ENCODE results near the gene IL12RB2.

The IL12RB2 gene

DNA sequence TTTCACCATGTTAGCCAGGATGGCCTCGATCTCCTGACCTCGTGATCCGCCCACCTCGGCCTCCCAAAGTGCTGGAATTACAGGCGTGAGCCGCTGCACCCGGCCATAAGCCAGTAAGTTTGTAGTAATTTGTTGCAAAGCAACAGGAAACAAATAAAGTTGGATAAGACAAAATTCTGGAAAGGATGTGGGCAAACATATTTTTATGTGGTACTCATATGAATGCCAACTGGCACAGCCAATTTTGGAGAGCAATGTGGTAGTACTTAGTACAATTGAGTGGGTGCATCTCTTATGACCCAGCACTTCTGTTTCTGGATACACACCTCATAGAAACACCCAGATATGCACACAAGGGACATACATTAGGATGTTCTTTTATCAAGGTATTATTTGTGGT is 8.4 kb upstream of the IL12RB2 start:
- Histone ChIP-seq H3K9me3 (ENCODE audit: insufficient read depth, low read length) (no peaks in the 10 kb centered on the region), H3K27me3 (ENCODE audit: low read depth, low read length) (no peaks in the 10 kb centered on the region), H3K4me2 (ENCODE audit: low read length) (no peak overlapping the region), H3K4me1 (ENCODE audit: low read length) (no peaks in the 10 kb centered on the region), H3K79me2 (ENCODE audit: low read length) (no peaks in the 10 kb centered on the region), H2AFZ (ENCODE audit: low read depth, low read length) (no peak overlapping the region), H4K20me1 (ENCODE audit: insufficient read depth, low read length) (no peaks in the 10 kb centered on the region), H3K4me3 (ENCODE audit: low read length) (no peak overlapping the region), H3K36me3 (replicated peaks; ENCODE audit: low read depth, low read length) (no peaks in the 10 kb centered on the region), H3K9ac (ENCODE audit: low read length) (no peak overlapping the region), H3K27ac (ENCODE audit: low read length) (no peak overlapping the region)
- TF ChIP-seq, protein P1, sequence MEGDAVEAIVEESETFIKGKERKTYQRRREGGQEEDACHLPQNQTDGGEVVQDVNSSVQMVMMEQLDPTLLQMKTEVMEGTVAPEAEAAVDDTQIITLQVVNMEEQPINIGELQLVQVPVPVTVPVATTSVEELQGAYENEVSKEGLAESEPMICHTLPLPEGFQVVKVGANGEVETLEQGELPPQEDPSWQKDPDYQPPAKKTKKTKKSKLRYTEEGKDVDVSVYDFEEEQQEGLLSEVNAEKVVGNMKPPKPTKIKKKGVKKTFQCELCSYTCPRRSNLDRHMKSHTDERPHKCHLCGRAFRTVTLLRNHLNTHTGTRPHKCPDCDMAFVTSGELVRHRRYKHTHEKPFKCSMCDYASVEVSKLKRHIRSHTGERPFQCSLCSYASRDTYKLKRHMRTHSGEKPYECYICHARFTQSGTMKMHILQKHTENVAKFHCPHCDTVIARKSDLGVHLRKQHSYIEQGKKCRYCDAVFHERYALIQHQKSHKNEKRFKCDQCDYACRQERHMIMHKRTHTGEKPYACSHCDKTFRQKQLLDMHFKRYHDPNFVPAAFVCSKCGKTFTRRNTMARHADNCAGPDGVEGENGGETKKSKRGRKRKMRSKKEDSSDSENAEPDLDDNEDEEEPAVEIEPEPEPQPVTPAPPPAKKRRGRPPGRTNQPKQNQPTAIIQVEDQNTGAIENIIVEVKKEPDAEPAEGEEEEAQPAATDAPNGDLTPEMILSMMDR (IDR thresholded peaks at IDR 0.05; ENCODE audit: low read depth, low read length): no peak
- no peak for TF ChIP-seq EZH2phosphoT487 (IDR thresholded peaks at IDR 0.05; ENCODE audit: low read depth)

DNA sequence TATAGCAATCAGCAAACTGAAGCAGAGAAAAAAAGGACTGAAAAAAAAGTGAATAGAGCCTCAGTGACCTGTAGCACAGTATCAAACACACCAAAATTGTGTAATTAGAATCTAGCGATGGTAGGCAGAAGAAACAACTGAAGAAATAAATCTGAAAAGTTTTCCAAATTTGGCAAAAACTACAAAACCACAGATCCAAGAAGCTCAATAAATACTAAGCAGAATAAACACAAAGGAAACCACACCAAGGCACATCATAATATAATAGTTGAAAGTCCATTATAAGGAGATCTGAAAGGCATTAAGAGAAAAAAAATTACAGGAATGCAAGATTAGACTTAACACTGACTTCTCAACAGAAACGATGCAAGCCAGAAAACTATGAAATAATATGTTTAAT is 7.1 kb upstream of the IL12RB2 start:
- no peaks in the 10 kb centered on the region for H3K36me3 ChIP-seq (replicated peaks; ENCODE audit: low read depth, low read length)
- no peaks in the 10 kb centered on the region for H4K20me1 ChIP-seq (ENCODE audit: insufficient read depth, low read length)
- H3K4me3 ChIP-seq (ENCODE audit: low read length): no peak overlapping the region
- H3K27ac ChIP-seq (ENCODE audit: low read length): no peak overlapping the region
- no peaks in the 10 kb centered on the region for H3K27me3 ChIP-seq (ENCODE audit: low read depth, low read length)
- no peak overlapping the region for H3K9ac ChIP-seq (ENCODE audit: low read length)
- H3K9me3 ChIP-seq (ENCODE audit: insufficient read depth, low read length): no peaks in the 10 kb centered on the region
- TF ChIP-seq EZH2phosphoT487 (IDR thresholded peaks at IDR 0.05; ENCODE audit: low read depth): no peak
- TF ChIP-seq, protein P1 (IDR thresholded peaks at IDR 0.05; ENCODE audit: low read depth, low read length): no peak
- H3K4me1 ChIP-seq (ENCODE audit: low read length): no peaks in the 10 kb centered on the region
- H3K79me2 ChIP-seq (ENCODE audit: low read length): no peaks in the 10 kb centered on the region
- no peak overlapping the region for H2AFZ ChIP-seq (ENCODE audit: low read depth, low read length)
- H3K4me2 ChIP-seq (ENCODE audit: low read length): no peak overlapping the region

DNA sequence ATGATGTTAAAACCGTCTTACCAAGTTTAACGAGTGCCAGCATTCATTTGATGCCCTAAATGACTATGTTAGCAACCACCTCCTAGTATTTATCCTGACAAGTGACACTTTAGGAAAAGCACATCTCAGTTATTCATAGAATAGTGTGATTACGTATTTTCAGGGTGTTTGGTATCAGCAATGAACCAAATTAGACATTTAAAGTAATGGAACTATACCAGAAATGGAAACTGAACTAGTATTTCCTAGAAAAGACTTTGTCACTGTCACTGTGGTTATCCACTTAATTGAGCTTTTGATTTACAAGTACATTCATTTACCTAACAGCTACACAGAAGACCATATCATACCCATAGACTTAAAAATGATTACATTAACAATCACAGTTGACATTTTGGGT is 3.6 kb upstream of the IL12RB2 start:
- Histone ChIP-seq H3K9me3 (ENCODE audit: insufficient read depth, low read length) (no peaks in the 10 kb centered on the region), H2AFZ (ENCODE audit: low read depth, low read length) (no peak overlapping the region), H4K20me1 (ENCODE audit: insufficient read depth, low read length) (no peaks in the 10 kb centered on the region), H3K79me2 (ENCODE audit: low read length) (no peaks in the 10 kb centered on the region), H3K4me2 (ENCODE audit: low read length) (no peak overlapping the region), H3K36me3 (replicated peaks; ENCODE audit: low read depth, low read length) (no peaks in the 10 kb centered on the region), H3K4me1 (ENCODE audit: low read length) (no peaks in the 10 kb centered on the region), H3K9ac (ENCODE audit: low read length) (no peak overlapping the region), H3K4me3 (ENCODE audit: low read length) (no peak overlapping the region), H3K27ac (ENCODE audit: low read length) (no peak overlapping the region), H3K27me3 (ENCODE audit: low read depth, low read length) (no peaks in the 10 kb centered on the region)
- TF ChIP-seq, protein P1 (IDR thresholded peaks at IDR 0.05; ENCODE audit: low read depth, low read length): no peak
- TF ChIP-seq EZH2phosphoT487 (IDR thresholded peaks at IDR 0.05; ENCODE audit: low read depth): no peak

DNA sequence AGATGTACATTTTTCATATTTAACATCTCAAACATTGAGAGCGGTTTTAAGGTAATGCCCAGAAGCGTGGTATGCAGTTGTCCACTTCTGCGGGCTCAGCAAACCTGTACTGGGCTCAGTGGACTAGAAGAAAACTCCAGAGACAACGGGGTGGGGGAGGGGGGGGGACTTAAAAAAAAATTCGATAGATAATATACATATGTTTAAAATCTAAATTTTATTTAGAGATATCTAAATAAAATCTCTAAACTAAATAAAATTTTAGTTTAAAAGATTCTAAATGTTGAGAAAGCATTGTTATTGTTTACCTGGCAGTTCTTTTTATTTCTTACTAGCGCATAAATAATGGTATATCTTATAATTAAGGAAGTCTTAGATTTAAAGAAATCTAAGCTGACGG is 1.1 kb upstream of the IL12RB2 start:
- no peaks in the 10 kb centered on the region for H3K79me2 ChIP-seq (ENCODE audit: low read length)
- no peaks in the 10 kb centered on the region for H4K20me1 ChIP-seq (ENCODE audit: insufficient read depth, low read length)
- H3K4me3 ChIP-seq (ENCODE audit: low read length): no peak overlapping the region
- H3K9me3 ChIP-seq (ENCODE audit: insufficient read depth, low read length): no peaks in the 10 kb centered on the region
- no peak overlapping the region for H3K9ac ChIP-seq (ENCODE audit: low read length)
- H3K27me3 ChIP-seq (ENCODE audit: low read depth, low read length): no peaks in the 10 kb centered on the region
- no peak overlapping the region for H3K27ac ChIP-seq (ENCODE audit: low read length)
- TF ChIP-seq, protein P1 (IDR thresholded peaks at IDR 0.05; ENCODE audit: low read depth, low read length): no peak
- no peak for TF ChIP-seq EZH2phosphoT487 (IDR thresholded peaks at IDR 0.05; ENCODE audit: low read depth)
- no peak overlapping the region for H2AFZ ChIP-seq (ENCODE audit: low read depth, low read length)
- no peak overlapping the region for H3K4me2 ChIP-seq (ENCODE audit: low read length)
- H3K36me3 ChIP-seq (replicated peaks; ENCODE audit: low read depth, low read length): no peaks in the 10 kb centered on the region
- H3K4me1 ChIP-seq (ENCODE audit: low read length): no peaks in the 10 kb centered on the region
